ENCODE results near the gene LDLRAD3.

GRCh38 chr11:36078686-36079055 lies 134.8 kb downstream of the LDLRAD3 start:
- no peak for TF ChIP-seq CTCF (conservative IDR thresholded peaks at IDR 0.05; ENCODE audit: low read length)
- no peak for TF ChIP-seq EZH2phosphoT487 (IDR thresholded peaks at IDR 0.05; ENCODE audit: borderline replicate concordance, low read depth, low read length)
